Suprapubic skin (tissue), 4 donors: Measurements from ENCODE around the gene LARGE1.

Experiments
- EP300 ChIP-seq: sonication (generic); formaldehyde crosslinking; IDR thresholded peaks from one replicate; pipeline ENCODE4 v1.6.1; 2017; ENCODE audit warnings: antibody characterized with exemption
- POLR2A ChIP-seq, 2 donors: fragments of 450-650 bp; IDR thresholded peaks; one replicate each; pipeline ENCODE4 v1.6.1; 2017; ENCODE audit warnings: antibody characterized with exemption in 2 of 2, mild to moderate bottlenecking in 2 of 2, moderate library complexity in 2 of 2
- POLR2AphosphoS5 ChIP-seq, 3 donors: sonication (generic); formaldehyde crosslinking; IDR thresholded peaks; one replicate each; pipeline ENCODE4 v1.6.1; 2017; ENCODE audit warnings: antibody characterized with exemption in 3 of 3
- TF ChIP-seq, protein P1 (sequence below), 2 donors: fragments of 200-600 bp in 1 of 2; fragments of 450-650 bp in 1 of 2; sonication (generic) in 1 of 2; IDR thresholded peaks; one replicate each; pipeline ENCODE4 v1.5.1; 2016 to 2019; ENCODE audit warnings: antibody characterized with exemption in 2 of 2, mild to moderate bottlenecking in 1 of 2, moderate library complexity in 1 of 2

DNA sequence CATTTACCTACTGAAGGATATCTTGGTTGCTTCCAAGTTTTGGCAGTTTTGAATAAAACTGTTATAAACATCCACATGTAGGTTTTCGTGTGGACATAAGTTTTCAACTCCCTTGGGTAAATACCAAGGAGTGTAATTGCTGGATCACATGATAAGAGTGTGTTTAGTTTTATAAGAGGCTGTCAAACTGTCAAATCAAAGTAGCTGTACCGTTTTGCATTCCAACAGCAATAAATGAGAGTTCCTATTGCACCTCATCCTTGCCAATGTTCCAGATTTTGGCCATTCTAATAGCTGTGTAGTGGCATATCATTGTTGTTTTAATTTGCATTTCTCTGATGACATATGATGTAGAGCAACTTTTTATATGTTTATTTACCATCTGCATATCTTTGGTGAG, 671.3 kb downstream of the LARGE1 start:
- TF ChIP-seq EP300 (no peak), POLR2A (IDR thresholded peaks at IDR 0.05) (no peak), POLR2AphosphoS5 (IDR thresholded peaks at IDR 0.05) (no peak)
- TF ChIP-seq, protein P1, sequence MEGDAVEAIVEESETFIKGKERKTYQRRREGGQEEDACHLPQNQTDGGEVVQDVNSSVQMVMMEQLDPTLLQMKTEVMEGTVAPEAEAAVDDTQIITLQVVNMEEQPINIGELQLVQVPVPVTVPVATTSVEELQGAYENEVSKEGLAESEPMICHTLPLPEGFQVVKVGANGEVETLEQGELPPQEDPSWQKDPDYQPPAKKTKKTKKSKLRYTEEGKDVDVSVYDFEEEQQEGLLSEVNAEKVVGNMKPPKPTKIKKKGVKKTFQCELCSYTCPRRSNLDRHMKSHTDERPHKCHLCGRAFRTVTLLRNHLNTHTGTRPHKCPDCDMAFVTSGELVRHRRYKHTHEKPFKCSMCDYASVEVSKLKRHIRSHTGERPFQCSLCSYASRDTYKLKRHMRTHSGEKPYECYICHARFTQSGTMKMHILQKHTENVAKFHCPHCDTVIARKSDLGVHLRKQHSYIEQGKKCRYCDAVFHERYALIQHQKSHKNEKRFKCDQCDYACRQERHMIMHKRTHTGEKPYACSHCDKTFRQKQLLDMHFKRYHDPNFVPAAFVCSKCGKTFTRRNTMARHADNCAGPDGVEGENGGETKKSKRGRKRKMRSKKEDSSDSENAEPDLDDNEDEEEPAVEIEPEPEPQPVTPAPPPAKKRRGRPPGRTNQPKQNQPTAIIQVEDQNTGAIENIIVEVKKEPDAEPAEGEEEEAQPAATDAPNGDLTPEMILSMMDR (IDR thresholded peaks at IDR 0.05): no peak
